22Rv1 (cell line): ENCODE measurements around the gene LEMD1.

Experiments
- CTCF ChIP-seq: fragments of 450-650 bp; IDR thresholded peaks from 2 replicates; pipeline ENCODE4 v1.5.1; 2017; ENCODE audit warnings: mild to moderate bottlenecking
- ZFX ChIP-seq: fragments of 450-650 bp; IDR thresholded peaks from 2 replicates; pipeline ENCODE4 v1.6.1; 2017; ENCODE audit warnings: antibody characterized with exemption, borderline replicate concordance

GRCh38 chr1:205368478-205368877 lies 53.4 kb downstream of the LEMD1 start:
- TF ChIP-seq CTCF (no peak), ZFX (no peak)
